Hypothalamus (tissue), 51 donors: ENCODE data around the gene LSP1.
"Not testable (repeated sequence)": the region's sequence is repeated elsewhere in the genome, so short reads cannot be mapped to it uniquely, and the experiment has no call there.

Experiments used
- DNase-seq, 51 donors: peaks; one replicate each; lab custom pipeline; 2025; lab: John Stamatoyannopoulos, UW

LSP1 gene

GRCh38 chr11:1936072-1936780 is 83.3 kb downstream of the LSP1 start:
- DNase-seq: no peak

DNA sequence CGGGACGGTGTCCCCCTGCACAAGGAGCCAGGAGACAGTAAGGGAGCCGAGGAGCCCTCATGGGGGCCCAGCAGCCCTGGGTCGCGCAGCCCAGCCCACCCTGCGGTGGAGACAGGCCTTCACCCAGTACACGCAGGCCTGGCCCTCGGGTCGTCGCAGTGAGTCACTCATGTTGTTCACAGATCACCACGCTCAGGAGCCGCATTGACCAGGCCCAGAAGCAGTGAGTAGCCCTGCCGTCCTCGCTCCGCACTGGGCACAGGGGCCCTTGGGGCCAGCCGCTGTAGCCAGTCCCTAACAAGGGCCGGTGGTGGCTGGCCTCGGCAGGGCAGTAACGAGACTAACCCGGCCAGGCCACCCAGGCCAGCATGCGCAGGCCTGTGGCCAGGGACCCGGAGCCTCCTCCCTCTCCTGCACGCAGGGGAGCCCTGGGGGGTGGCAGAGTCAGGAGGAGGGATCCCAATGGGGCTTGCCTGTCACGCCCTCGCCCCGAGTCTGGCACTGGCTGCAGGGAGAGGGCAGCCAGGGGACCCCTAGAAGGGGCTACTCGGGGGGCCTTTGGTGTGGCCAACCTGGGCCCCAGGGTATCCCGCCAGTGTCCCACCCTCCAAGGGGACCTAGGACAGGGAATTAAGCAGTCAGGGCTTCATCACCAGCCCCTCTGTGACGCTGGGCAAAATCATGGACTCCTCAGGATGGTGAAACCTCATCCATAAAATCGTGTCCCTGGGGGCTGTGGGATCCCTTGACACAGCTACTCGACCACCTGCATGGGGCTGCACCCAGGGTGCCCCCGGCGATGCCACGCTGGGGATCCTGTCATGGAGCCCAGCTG is 84.1 kb downstream of the LSP1 start:
- DNase-seq: no peak

GRCh38 chr11:1937616-1938342 is 84.9 kb downstream of the LSP1 start:
- no peak for DNase-seq

GRCh38 chr11:1938343-1939005 is 85.6 kb downstream of the LSP1 start:
- DNase-seq: no peak

GRCh38 chr11:1939006-1939625 is 86.2 kb downstream of the LSP1 start:
- DNase-seq: no peak

GRCh38 chr11:1939788-1940187 is 86.9 kb downstream of the LSP1 start:
- not testable (repeated sequence) for DNase-seq
